ENCODE measurements around the gene TMC1.

Gene TMC1

DNA sequence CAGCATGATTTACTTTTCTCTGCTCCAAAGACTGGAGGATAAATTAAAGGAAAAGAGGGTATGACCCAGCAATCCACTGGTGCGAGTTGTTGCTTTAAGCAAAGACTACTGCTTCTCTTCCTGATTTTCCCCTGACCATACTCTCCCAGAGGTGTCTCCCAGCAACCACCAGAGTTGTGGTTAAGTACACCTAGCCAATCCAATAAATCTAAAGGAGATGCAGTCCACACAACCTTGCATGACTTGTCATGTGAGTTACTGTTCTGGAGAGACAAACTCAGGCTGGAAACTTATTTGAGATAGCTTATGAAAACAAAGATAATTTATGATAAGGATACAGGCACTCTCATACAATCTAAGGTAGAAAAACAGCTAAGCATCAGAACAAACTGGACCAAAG is 11.9 kb downstream of the TMC1 start:
- 38% methylated on average over 1 of the region's 1 CpG for WGBS
- Histone ChIP-seq H3K9ac (ENCODE audit: low read length) (no peak overlapping the region), H2AK5ac (ENCODE audit: low read length, severe bottlenecking) (no peak overlapping the region), H2AFZ (ENCODE audit: low read depth, low read length) (no peak overlapping the region), H3K9me3 (ENCODE audit: control insufficient read depth, low read length) (peaks cover 11% of the 10 kb centered on the region), H3K4me1 (ENCODE audit: control insufficient read depth, insufficient read depth, low read depth, low read length) (peaks cover 3% of the 10 kb centered on the region), H3K79me1 (replicated peaks; ENCODE audit: low read length, poor library complexity, severe bottlenecking) (no peaks in the 10 kb centered on the region), H3K4me3 (ENCODE audit: insufficient read depth in 1 of 2, low read depth in 1 of 2, low read length in 2 of 2) (no peak overlapping the region), H3K4ac (ENCODE audit: low read depth in 1 of 2, low read length in 2 of 2) (no peak overlapping the region), H3K27me3 (ENCODE audit: control insufficient read depth in 1 of 2, insufficient read depth in 1 of 2, low read length in 2 of 2) (no peaks in the 10 kb centered on the region), H4K8ac (ENCODE audit: low read length) (no peak overlapping the region), H2BK120ac (ENCODE audit: low read depth, low read length) (no peak overlapping the region), H3K18ac (ENCODE audit: low read depth in 1 of 2, low read length in 2 of 2) (no peak overlapping the region), H3K23ac (ENCODE audit: low read length in 2 of 2) (no peak overlapping the region), H4K91ac (ENCODE audit: low read length) (no peak overlapping the region), H3K27ac (ENCODE audit: low read length, poor library complexity, severe bottlenecking) (no peak overlapping the region), H3K36me3 (ENCODE audit: control insufficient read depth in 1 of 2, insufficient read depth in 2 of 2, low read depth in 1 of 2, low read length in 2 of 2) (no peaks in the 10 kb centered on the region), H3K14ac (ENCODE audit: low read length in 2 of 2) (no peak overlapping the region), H2BK12ac (ENCODE audit: low read length in 2 of 2) (no peak overlapping the region), H2BK15ac (ENCODE audit: low read depth, poor library complexity, severe bottlenecking) (no peak overlapping the region), H2BK5ac (ENCODE audit: low read depth, low read length, poor library complexity, severe bottlenecking) (no peak overlapping the region), H3K4me2 (ENCODE audit: low read length, poor library complexity, severe bottlenecking) (no peak overlapping the region)
- DNase-seq, result peak; percentile 32

DNA sequence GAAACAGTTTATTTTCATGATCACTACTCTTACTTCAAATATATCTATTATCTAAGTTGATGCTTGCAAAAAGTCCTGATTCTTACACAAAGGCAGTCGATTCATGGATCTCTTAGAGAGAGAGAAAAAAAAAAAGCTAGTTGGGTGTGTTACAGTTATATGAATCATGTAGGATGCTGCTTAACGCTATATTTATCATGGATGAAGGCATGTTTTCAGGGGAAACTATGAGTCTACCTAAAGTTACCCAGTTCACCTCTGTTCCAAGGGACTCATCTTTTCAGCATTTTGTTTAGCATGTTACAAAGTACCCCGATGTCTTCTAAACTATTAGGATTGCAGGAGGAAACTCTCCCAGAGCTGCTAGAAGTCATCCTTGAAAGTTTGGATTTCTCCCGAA is 13.5 kb downstream of the TMC1 start:
- WGBS, result 90% methylated on average over 4 of the region's 4 CpGs
- DNase-seq, result no peak

DNA sequence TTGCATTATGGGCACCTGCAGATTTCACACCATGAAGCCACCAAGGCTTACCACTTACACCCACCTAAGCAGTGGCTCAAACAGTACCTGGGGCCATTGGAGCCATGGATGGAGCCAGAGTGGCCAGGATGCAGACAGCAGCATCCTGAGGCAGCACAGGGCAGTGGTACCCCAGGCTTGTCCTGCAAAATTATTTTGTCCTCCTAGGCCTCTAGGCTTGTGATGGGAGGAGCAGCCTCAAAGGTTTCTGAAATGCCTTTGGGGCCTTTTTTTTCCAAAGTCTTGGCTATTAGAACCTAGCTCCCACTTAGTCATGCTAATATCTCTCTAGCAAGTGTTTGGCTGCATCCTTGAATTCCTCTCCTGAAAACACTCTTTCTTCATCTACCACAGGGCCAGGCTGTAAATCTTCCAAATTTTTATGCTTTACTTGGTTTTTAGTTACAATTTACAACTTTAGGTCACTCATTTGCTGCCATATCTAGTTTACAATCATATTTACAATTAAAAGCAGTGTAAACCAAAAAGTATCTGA is 15.7 kb downstream of the TMC1 start:
- Histone ChIP-seq H3K23ac (ENCODE audit: low read length in 2 of 2) (no peak overlapping the region), H3K36me3 (ENCODE audit: control insufficient read depth in 1 of 2, insufficient read depth in 2 of 2, low read depth in 1 of 2, low read length in 2 of 2) (no peaks in the 10 kb centered on the region), H4K91ac (ENCODE audit: low read length) (no peak overlapping the region), H2BK120ac (ENCODE audit: low read depth, low read length) (no peak overlapping the region), H3K4me2 (ENCODE audit: low read length, poor library complexity, severe bottlenecking) (no peak overlapping the region), H3K4ac (ENCODE audit: low read depth in 1 of 2, low read length in 2 of 2) (no peak overlapping the region), H2AK5ac (ENCODE audit: low read length, severe bottlenecking) (no peak overlapping the region), H3K27me3 (ENCODE audit: control insufficient read depth in 1 of 2, insufficient read depth in 1 of 2, low read length in 2 of 2) (no peaks in the 10 kb centered on the region), H4K8ac (ENCODE audit: low read length) (no peak overlapping the region), H3K4me1 (ENCODE audit: control insufficient read depth, insufficient read depth, low read depth, low read length) (peaks cover 6% of the 10 kb centered on the region), H3K18ac (ENCODE audit: low read depth in 1 of 2, low read length in 2 of 2) (no peak overlapping the region), H3K9me3 (ENCODE audit: control insufficient read depth, low read length) (peaks cover 5% of the 10 kb centered on the region), H2BK12ac (ENCODE audit: low read length in 2 of 2) (no peak overlapping the region), H3K27ac (ENCODE audit: low read length, poor library complexity, severe bottlenecking) (no peak overlapping the region), H3K14ac (ENCODE audit: low read length in 2 of 2) (no peak overlapping the region), H2BK15ac (ENCODE audit: low read depth, poor library complexity, severe bottlenecking) (no peak overlapping the region), H3K4me3 (ENCODE audit: insufficient read depth in 1 of 2, low read depth in 1 of 2, low read length in 2 of 2) (no peak overlapping the region), H2AFZ (ENCODE audit: low read depth, low read length) (no peak overlapping the region), H3K79me1 (replicated peaks; ENCODE audit: low read length, poor library complexity, severe bottlenecking) (no peaks in the 10 kb centered on the region), H3K9ac (ENCODE audit: low read length) (no peak overlapping the region), H2BK5ac (ENCODE audit: low read depth, low read length, poor library complexity, severe bottlenecking) (no peak overlapping the region)
- DNase-seq, result no peak

More for the DNA sequence above, 13.5 kb downstream of the TMC1 start:
- Histone ChIP-seq H3K27me3 (ENCODE audit: control insufficient read depth in 1 of 2, insufficient read depth in 1 of 2, low read length in 2 of 2) (no peaks in the 10 kb centered on the region), H2BK15ac (ENCODE audit: low read depth, poor library complexity, severe bottlenecking) (no peak overlapping the region), H4K91ac (ENCODE audit: low read length) (no peak overlapping the region), H3K14ac (ENCODE audit: low read length in 2 of 2) (no peak overlapping the region), H3K4me1 (ENCODE audit: control insufficient read depth, insufficient read depth, low read depth, low read length) (peaks cover 3% of the 10 kb centered on the region), H3K4me2 (ENCODE audit: low read length, poor library complexity, severe bottlenecking) (no peak overlapping the region), H3K36me3 (ENCODE audit: control insufficient read depth in 1 of 2, insufficient read depth in 2 of 2, low read depth in 1 of 2, low read length in 2 of 2) (no peaks in the 10 kb centered on the region), H3K18ac (ENCODE audit: low read depth in 1 of 2, low read length in 2 of 2) (no peak overlapping the region), H3K79me1 (replicated peaks; ENCODE audit: low read length, poor library complexity, severe bottlenecking) (no peaks in the 10 kb centered on the region), H2BK12ac (ENCODE audit: low read length in 2 of 2) (no peak overlapping the region), H4K8ac (ENCODE audit: low read length) (no peak overlapping the region), H3K4me3 (ENCODE audit: insufficient read depth in 1 of 2, low read depth in 1 of 2, low read length in 2 of 2) (no peak overlapping the region), H2BK120ac (ENCODE audit: low read depth, low read length) (no peak overlapping the region), H3K4ac (ENCODE audit: low read depth in 1 of 2, low read length in 2 of 2) (no peak overlapping the region), H3K9ac (ENCODE audit: low read length) (no peak overlapping the region), H3K27ac (ENCODE audit: low read length, poor library complexity, severe bottlenecking) (no peak overlapping the region), H2BK5ac (ENCODE audit: low read depth, low read length, poor library complexity, severe bottlenecking) (no peak overlapping the region), H2AFZ (ENCODE audit: low read depth, low read length) (no peak overlapping the region), H3K9me3 (ENCODE audit: control insufficient read depth, low read length) (peaks cover 11% of the 10 kb centered on the region), H3K23ac (ENCODE audit: low read length in 2 of 2) (no peak overlapping the region), H2AK5ac (ENCODE audit: low read length, severe bottlenecking) (no peak overlapping the region)

DNA sequence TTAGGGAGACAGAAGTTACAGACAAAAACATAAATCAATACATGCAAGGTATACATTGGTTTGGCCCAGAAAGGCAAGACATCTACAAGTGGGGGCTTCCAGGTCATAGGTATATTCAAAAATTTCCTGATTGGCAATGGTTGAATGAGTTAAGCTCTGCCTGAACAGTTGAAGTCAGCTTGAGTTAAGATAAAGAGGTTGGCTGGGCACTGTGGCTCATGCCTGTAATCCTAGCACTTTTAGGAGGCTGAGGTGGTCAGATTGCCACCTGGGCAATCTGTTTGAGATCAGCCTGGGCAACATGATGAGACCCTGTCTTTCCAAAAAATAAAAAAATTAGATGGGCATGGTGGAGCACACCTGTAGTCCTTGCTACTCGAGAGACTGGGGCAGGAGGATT is 16.3 kb downstream of the TMC1 start:
- H3K27me3 ChIP-seq (ENCODE audit: control insufficient read depth in 1 of 2, insufficient read depth in 1 of 2, low read length in 2 of 2), result no peaks in the 10 kb centered on the region
- no peak overlapping the region for H4K91ac ChIP-seq (ENCODE audit: low read length)
- H3K23ac ChIP-seq (ENCODE audit: low read length in 2 of 2), result no peak overlapping the region
- no peak overlapping the region for H3K4me2 ChIP-seq (ENCODE audit: low read length, poor library complexity, severe bottlenecking)
- H3K4me3 ChIP-seq (ENCODE audit: insufficient read depth in 1 of 2, low read depth in 1 of 2, low read length in 2 of 2), result no peak overlapping the region
- no peak overlapping the region for H4K8ac ChIP-seq (ENCODE audit: low read length)
- no peaks in the 10 kb centered on the region for H3K36me3 ChIP-seq (ENCODE audit: control insufficient read depth in 1 of 2, insufficient read depth in 2 of 2, low read depth in 1 of 2, low read length in 2 of 2)
- peaks cover 9% of the 10 kb centered on the region for H3K4me1 ChIP-seq (ENCODE audit: control insufficient read depth, insufficient read depth, low read depth, low read length)
- H2AFZ ChIP-seq (ENCODE audit: low read depth, low read length), result no peak overlapping the region
- peaks cover 5% of the 10 kb centered on the region for H3K9me3 ChIP-seq (ENCODE audit: control insufficient read depth, low read length)
- H2BK5ac ChIP-seq (ENCODE audit: low read depth, low read length, poor library complexity, severe bottlenecking), result no peak overlapping the region
- H2BK120ac ChIP-seq (ENCODE audit: low read depth, low read length), result no peak overlapping the region
- H3K18ac ChIP-seq (ENCODE audit: low read depth in 1 of 2, low read length in 2 of 2), result no peak overlapping the region
- no peak overlapping the region for H2AK5ac ChIP-seq (ENCODE audit: low read length, severe bottlenecking)
- H3K9ac ChIP-seq (ENCODE audit: low read length), result no peak overlapping the region
- H2BK15ac ChIP-seq (ENCODE audit: low read depth, poor library complexity, severe bottlenecking), result no peak overlapping the region
- H3K27ac ChIP-seq (ENCODE audit: low read length, poor library complexity, severe bottlenecking), result no peak overlapping the region
- DNase-seq, result no peak
- no peak overlapping the region for H3K4ac ChIP-seq (ENCODE audit: low read depth in 1 of 2, low read length in 2 of 2)
- no peak overlapping the region for H2BK12ac ChIP-seq (ENCODE audit: low read length in 2 of 2)
- H3K79me1 ChIP-seq (replicated peaks; ENCODE audit: low read length, poor library complexity, severe bottlenecking), result no peaks in the 10 kb centered on the region
- 89% methylated on average over 1 of the region's 1 CpG for WGBS
- no peak overlapping the region for H3K14ac ChIP-seq (ENCODE audit: low read length in 2 of 2)

All from mesenchymal stem cell (in vitro differentiated cells and primary cell).